Rectal smooth muscle tissue (tissue), 1 donor: ENCODE data around the gene FRMPD1.

Source experiments
- H3K27ac ChIP-seq: one replicate; pipeline ENCODE4 v1.7.0; 2013; ENCODE audit warnings: low read depth, low read length, inconsistent platforms
- H3K27me3 ChIP-seq: one replicate; pipeline ENCODE4 v1.7.0; 2013; ENCODE audit warnings: low read length; ENCODE audit not compliant: control insufficient read depth, insufficient read depth
- H3K36me3 ChIP-seq: one replicate; pipeline ENCODE4 v1.7.0; 2013; ENCODE audit warnings: low read length; ENCODE audit not compliant: control insufficient read depth, insufficient read depth
- H3K4me1 ChIP-seq: one replicate; pipeline ENCODE4 v1.7.0; 2013; ENCODE audit warnings: low read length; ENCODE audit not compliant: control insufficient read depth, insufficient read depth
- H3K4me3 ChIP-seq: one replicate; pipeline ENCODE4 v1.7.0; 2013; ENCODE audit warnings: low read length
- H3K9ac ChIP-seq: one replicate; pipeline ENCODE4 v1.7.0; 2013; ENCODE audit warnings: low read length

FRMPD1 gene

GRCh38 chr9:37668116-37668601 is 17.4 kb downstream of the FRMPD1 start:
- Histone ChIP-seq H3K9ac (no peak overlapping the region), H3K4me3 (no peak overlapping the region), H3K36me3 (no peaks in the 10 kb centered on the region), H3K27me3 (no peaks in the 10 kb centered on the region), H3K27ac (no peak overlapping the region), H3K4me1 (no peaks in the 10 kb centered on the region)

GRCh38 chr9:37669232-37669631 is 18.5 kb downstream of the FRMPD1 start:
- Histone ChIP-seq H3K9ac (no peak overlapping the region), H3K27me3 (no peaks in the 10 kb centered on the region), H3K4me3 (no peak overlapping the region), H3K27ac (no peak overlapping the region), H3K36me3 (no peaks in the 10 kb centered on the region), H3K4me1 (no peaks in the 10 kb centered on the region)

DNA sequence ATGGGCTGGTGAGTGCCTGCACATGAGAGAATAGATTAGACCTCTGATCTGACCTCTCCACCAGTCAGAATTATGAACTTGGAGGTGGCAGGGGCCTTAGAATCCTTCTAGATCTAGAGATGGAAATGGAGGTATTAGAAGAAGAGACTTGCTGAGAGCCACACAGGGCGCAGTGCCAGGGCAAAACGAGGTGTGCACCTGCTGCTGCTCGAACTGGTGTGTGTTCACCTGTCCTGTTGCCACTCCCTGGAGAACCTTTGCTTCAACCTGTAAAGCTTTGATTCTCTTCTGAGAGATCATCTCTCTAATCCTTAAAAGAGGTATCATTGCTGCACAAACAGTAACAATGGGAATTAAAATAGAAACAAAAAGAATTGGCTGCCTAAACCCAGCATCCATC is 24.9 kb downstream of the FRMPD1 start:
- no peak overlapping the region for H3K27ac ChIP-seq
- H3K27me3 ChIP-seq: no peaks in the 10 kb centered on the region
- H3K4me1 ChIP-seq: no peaks in the 10 kb centered on the region
- no peaks in the 10 kb centered on the region for H3K36me3 ChIP-seq
- H3K9ac ChIP-seq: no peak overlapping the region
- H3K4me3 ChIP-seq: no peak overlapping the region

DNA sequence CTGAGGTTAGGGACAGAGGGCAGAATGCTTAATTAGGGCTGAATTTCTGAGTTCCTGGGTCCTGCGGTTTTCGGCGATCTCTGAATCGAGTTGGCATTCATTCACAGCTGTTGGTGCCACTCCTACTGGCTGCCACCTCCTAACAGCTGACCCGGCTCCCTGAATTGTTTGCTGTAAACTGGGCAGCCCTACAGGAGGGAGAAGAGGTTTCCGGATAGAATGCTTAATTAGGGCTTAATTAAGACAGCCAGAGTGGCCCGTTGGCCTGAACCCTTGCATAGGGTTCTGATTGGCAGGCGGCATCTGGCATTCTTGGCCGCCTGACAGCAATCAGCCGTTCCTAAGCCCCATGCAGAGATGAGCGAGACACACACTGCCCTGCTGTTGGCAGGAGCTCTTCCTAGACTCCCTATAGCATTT is 25.7 kb downstream of the FRMPD1 start:
- Histone ChIP-seq H3K9ac (no peak overlapping the region), H3K27ac (no peak overlapping the region), H3K27me3 (no peaks in the 10 kb centered on the region), H3K4me3 (no peak overlapping the region), H3K36me3 (no peaks in the 10 kb centered on the region), H3K4me1 (no peaks in the 10 kb centered on the region)

GRCh38 chr9:37677435-37677834 is 26.7 kb downstream of the FRMPD1 start:
- H3K27me3 ChIP-seq: no peaks in the 10 kb centered on the region
- H3K4me3 ChIP-seq: no peak overlapping the region
- H3K27ac ChIP-seq: no peak overlapping the region
- H3K9ac ChIP-seq: no peak overlapping the region
- H3K36me3 ChIP-seq: no peaks in the 10 kb centered on the region
- no peaks in the 10 kb centered on the region for H3K4me1 ChIP-seq

- Histone ChIP-seq H3K4me1 (no peaks in the 10 kb centered on the region), H3K27ac (no peak overlapping the region), H3K4me3 (no peak overlapping the region), H3K27me3 (no peaks in the 10 kb centered on the region), H3K36me3 (no peaks in the 10 kb centered on the region), H3K9ac (no peak overlapping the region)
Measured at GRCh38 chr9:37678789-37679273, 28.1 kb downstream of the FRMPD1 start.

DNA sequence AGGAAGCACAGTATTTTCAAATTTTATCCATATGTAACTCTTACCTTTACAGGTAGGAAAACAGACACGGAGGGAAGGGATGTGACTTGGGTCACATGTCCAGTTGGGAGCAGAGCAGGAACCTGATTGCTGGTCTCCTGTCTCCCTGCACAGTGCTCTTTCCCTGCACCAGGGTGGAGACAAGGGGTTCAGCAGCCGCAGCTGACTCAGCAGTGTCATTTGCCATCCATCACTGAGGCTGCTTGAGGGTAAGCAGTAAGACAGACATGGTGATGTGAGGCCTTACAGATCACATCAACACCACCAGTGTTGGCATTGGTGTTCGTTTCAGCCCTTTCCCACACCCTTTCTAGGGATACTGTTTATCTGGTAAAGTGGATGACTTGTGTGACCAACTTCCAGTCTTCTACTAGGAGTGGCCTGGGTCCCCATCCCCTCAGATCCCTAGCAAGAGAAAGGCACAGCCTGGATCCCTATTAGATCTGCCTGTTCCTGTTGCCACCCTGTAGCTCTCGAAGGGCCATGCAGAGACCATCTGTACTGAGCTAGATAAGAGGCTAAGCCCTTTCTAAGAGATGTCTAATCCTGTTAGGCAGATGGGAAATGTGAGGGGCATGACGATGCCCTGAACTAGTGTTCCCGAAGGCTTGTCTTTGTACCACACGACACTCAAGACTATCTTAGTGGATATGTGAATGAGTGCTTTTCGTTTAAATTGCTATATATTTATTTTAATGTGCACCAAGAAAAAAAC is 29.1 kb downstream of the FRMPD1 start:
- Histone ChIP-seq H3K4me3 (no peak overlapping the region), H3K27me3 (no peaks in the 10 kb centered on the region), H3K4me1 (no peaks in the 10 kb centered on the region), H3K27ac (no peak overlapping the region), H3K36me3 (no peaks in the 10 kb centered on the region), H3K9ac (no peak overlapping the region)

- no peak overlapping the region for H3K4me3 ChIP-seq
- no peaks in the 10 kb centered on the region for H3K36me3 ChIP-seq
- H3K4me1 ChIP-seq: no peaks in the 10 kb centered on the region
- H3K27me3 ChIP-seq: no peaks in the 10 kb centered on the region
- no peak overlapping the region for H3K9ac ChIP-seq
- H3K27ac ChIP-seq: no peak overlapping the region
Measured at GRCh38 chr9:37682951-37683350, 32.2 kb downstream of the FRMPD1 start.

- H3K27me3 ChIP-seq: no peaks in the 10 kb centered on the region
- no peak overlapping the region for H3K4me3 ChIP-seq
- H3K9ac ChIP-seq: no peak overlapping the region
- no peaks in the 10 kb centered on the region for H3K36me3 ChIP-seq
- no peaks in the 10 kb centered on the region for H3K4me1 ChIP-seq
- no peak overlapping the region for H3K27ac ChIP-seq
Measured at GRCh38 chr9:37683531-37684371, 33.0 kb downstream of the FRMPD1 start.

GRCh38 chr9:37692622-37693221 is 42.0 kb downstream of the FRMPD1 start:
- Histone ChIP-seq H3K4me3 (no peak overlapping the region), H3K27me3 (no peaks in the 10 kb centered on the region), H3K4me1 (no peaks in the 10 kb centered on the region), H3K36me3 (no peaks in the 10 kb centered on the region), H3K9ac (no peak overlapping the region), H3K27ac (no peak overlapping the region)

DNA sequence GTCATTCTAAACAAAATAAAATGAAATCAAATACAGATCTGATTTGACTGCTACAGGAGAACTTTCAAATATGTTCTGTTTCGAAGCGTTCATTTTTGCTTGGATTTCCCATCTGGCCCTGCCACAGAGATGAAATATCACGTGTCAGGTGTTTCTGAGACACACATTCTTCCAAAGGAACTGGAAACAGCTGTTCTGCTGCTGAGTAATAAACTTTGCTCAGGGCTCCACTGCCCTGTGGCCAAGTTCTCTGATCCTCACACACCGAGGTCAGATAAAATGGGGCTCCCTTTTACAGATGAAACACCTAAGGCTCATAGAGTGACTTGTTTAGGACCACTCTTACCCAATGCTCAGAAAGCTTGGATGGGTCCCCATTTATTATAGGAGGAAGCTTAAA is 42.5 kb downstream of the FRMPD1 start:
- Histone ChIP-seq H3K4me3 (no peak overlapping the region), H3K27me3 (no peaks in the 10 kb centered on the region), H3K27ac (no peak overlapping the region), H3K9ac (no peak overlapping the region), H3K4me1 (no peaks in the 10 kb centered on the region), H3K36me3 (no peaks in the 10 kb centered on the region)

GRCh38 chr9:37694355-37694754 is 43.6 kb downstream of the FRMPD1 start:
- Histone ChIP-seq H3K27ac (no peak overlapping the region), H3K27me3 (no peaks in the 10 kb centered on the region), H3K9ac (no peak overlapping the region), H3K36me3 (no peaks in the 10 kb centered on the region), H3K4me1 (no peaks in the 10 kb centered on the region), H3K4me3 (no peak overlapping the region)
